Hippocampal formation (tissue), 2 donors: Measurements from ENCODE around the gene TNIP1.

ENCODE experiments used
- DNase-seq, 2 donors: peaks; one replicate each; lab custom pipeline; 2025; lab: John Stamatoyannopoulos, UW

Gene TNIP1

GRCh38 chr5:151040211-151040747, 40.6 kb downstream of the TNIP1 start:
- no peak for DNase-seq

DNA sequence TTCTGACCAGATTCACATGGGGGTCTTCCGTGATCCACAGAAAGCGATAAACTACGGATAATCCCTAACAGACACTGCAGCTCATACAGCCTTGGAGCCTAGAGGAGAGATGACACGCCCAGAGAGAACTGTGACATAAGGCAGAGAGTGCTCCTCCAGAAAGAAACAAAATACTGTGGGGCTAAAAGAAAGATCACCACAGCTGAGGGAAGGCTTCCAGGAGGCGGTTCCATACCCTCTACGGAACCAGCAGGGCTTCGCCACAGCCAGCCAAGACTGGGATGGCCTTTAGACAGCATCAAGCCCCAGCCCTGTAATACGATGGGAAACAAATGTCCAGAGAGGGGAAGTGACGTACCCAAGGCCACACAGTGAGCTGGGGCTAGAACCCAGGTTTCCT, 41.2 kb downstream of the TNIP1 start:
- no peak for DNase-seq

- no peak for DNase-seq
Observed at GRCh38 chr5:151038801-151039238, 42.0 kb downstream of the TNIP1 start.

- no peak for DNase-seq
Observed at GRCh38 chr5:151038412-151038745, 42.5 kb downstream of the TNIP1 start.

GRCh38 chr5:151037561-151038411, 43.0 kb downstream of the TNIP1 start:
- no peak for DNase-seq

- DNase-seq: no peak
Observed at GRCh38 chr5:151036556-151036955, 44.3 kb downstream of the TNIP1 start.

GRCh38 chr5:151034422-151035379, 46.1 kb downstream of the TNIP1 start:
- no peak for DNase-seq

DNA sequence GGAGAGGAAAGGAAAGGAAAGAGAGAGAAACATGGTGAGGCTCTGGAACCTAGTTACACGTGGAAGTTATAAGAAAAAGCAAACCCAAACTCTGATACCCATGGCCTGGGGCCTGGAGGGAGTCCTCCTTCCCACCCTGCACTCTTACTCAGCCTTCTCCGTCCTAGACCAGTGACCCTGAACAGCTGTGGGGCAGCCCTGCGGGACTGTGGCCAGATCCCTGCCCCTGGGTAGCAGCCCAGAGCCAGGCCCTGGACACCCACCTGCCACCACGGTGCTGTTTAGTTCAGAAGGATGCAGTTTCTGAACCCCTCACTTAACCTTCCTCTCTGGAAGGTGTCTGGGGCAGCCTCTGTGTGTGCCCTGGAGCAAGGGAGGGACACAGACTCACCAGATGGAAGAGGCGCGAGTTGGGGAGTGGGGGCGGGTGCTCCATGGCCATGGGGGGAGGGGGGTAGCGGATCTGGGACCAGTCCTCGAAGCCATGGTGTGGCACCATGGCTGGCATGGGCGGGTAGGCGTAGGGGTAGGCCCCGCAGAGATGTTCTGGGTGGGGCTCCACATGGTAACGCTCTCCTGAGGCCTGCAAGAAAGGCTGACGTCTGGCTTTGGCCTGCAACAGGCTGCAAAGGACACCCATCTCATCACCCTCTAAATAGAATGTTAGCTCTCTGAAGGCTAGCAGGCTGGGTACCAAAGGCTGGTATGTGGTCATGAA, 47.5 kb downstream of the TNIP1 start:
- no peak for DNase-seq

DNA sequence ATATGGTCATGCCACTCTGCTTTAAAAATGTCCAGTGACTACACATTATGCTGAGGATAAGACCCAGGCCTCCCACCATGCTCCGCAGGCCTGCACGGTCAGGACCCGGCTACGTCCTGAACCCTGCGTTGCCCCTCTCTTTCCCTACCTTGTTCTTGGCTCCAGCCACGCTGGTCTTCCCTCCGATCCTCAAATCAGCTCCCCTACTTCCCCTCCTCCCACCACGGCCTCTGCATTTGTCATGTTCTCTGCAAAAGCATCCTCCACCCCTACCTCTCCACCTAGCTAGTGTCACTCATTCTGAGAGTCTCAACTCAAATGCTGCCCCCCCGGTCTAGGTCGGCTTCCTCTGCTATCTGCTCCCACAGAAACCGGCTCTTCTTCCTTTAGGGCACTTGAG, 49.3 kb downstream of the TNIP1 start:
- no peak for DNase-seq

DNA sequence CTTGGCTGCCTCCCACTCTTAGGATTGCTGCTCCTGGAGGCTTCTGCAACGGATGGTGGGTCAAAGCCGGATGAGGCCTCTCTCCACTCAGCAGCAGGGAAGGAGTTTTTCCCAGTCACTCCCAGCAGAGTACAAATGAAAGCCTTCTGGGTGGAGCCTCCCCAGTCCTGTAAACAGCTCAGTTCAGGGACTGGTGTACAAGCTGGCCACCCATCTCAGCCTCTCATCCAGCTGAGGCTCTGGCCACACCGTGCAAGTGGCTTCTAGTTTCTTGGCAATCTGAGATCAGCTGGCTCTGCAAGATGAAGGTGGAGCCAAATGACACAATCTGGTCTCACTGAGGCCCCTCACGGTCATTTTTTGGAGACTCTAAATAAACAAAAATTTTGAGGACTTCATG, 50.5 kb downstream of the TNIP1 start:
- DNase-seq: no peak

GRCh38 chr5:151030056-151030336, 50.8 kb downstream of the TNIP1 start:
- no peak for DNase-seq

DNA sequence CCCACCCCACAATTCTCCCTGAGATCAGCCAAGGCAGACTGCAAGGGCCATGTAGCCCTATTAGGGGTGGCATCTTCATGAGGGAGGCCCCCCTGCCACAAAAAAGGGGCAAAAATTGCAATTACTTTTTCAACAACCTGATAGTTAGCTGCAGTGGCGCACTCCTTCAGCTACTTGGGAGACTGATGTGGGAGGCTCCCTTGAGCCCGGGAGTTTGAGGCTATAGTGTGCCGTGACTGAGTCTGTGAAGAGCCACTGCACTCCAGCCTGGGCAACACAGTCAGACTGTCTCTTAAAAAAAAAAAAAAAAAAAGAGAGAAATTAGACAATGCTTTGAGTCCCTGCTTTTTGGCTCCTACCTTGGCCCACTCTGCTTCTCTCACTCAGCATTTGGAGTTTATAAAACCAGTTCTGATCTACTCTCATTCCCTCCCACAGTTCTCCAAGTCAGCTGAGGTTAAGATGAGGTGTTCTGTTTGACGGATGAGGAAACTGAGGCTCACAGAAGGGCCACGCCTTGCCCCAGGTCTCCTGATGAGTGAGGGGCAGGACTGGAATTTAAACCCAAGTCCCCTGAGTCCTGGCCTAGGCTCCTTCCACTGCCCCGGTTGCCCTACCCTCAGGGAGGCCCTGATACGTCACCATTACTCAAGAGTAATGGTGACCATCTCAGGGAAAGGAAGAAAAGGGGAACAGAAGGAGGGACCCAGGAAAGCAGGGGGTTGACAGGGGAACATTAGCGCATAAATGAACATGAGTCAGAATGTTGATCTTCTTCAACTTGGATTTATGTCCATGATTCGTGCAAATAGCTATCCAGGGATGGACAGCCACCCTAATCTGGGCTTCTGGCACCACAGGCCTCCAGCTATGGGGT, 51.4 kb downstream of the TNIP1 start:
- DNase-seq: no peak

DNA sequence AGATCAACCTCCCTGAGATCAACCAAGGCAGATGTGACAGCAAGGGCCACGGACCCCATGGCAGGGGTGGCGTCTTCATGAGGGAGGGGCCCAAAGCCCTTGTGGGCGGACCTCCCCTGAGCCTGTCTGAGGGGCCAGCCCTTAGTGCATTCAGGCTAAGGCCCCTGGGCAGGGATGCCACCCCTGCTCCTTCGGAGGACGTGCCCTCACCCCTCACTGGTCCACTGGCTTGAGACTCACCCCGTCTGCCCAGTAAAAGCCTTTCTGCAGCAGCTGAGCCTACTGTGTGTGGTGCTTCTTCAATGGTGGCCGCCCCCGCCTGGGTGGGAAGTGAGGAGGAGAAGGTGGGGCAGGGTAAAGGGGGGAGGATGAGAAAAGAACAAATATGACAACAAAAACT, 52.1 kb downstream of the TNIP1 start:
- no peak for DNase-seq

DNA sequence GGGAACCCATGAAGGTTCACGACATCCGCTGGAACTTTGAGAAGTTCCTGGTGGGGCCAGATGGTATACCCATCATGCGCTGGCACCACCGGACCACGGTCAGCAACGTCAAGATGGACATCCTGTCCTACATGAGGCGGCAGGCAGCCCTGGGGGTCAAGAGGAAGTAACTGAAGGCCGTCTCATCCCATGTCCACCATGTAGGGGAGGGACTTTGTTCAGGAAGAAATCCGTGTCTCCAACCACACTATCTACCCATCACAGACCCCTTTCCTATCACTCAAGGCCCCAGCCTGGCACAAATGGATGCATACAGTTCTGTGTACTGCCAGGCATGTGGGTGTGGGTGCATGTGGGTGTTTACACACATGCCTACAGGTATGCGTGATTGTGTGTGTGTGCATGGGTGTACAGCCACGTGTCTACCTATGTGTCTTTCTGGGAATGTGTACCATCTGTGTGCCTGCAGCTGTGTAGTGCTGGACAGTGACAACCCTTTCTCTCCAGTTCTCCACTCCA, 52.8 kb downstream of the TNIP1 start:
- no peak for DNase-seq

DNA sequence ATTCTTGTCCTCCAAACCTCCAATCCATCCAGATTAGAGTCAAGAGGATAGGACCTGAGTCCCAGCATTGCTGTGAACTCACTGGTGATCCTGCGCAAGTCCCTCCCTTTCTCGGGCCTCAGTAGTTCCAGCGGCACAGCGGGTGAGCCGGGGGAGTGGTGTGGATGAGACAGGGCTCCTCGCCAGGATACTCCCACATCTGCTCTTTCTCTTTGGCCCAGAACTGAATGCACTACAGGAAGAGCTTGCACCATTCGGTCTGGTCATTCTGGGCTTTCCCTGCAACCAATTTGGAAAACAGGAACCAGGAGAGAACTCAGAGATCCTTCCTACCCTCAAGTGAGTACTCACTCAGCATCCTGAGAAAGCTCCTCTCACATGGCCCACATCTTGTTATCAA, 54.2 kb downstream of the TNIP1 start:
- no peak for DNase-seq

DNA sequence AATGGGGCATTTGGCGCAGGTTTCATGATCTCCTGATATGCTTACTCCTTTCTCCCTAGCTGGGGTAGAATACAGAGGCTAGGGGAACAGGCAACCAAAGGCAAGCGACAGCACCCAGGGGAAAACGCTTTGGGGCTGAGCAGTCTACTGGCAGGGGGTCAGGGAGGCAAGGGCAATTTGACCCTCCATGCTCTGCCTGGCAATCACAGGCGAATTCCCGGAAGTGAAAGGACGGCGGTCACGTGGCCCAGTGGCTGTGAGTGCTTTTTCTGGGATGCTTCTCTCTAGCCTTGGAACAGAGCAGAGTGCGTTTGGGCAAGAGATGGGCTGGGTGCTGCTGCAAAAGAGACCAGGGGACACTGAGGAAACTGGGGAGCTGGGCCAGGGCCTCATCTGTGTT, 54.7 kb downstream of the TNIP1 start:
- no peak for DNase-seq

DNA sequence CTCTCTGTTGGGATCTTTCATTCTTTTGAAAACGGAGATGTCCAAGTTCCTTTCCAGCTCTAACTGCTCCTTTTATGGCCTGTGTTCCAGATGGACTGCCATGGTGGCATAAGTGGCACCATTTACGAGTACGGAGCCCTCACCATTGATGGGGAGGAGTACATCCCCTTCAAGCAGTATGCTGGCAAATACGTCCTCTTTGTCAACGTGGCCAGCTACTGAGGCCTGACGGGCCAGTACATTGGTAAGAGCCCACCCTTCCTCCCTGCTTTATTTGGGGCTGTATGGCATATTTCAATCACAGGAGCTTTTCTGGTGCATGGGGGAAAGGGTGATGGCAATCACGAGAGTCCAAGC, 55.6 kb downstream of the TNIP1 start:
- DNase-seq: no peak

DNA sequence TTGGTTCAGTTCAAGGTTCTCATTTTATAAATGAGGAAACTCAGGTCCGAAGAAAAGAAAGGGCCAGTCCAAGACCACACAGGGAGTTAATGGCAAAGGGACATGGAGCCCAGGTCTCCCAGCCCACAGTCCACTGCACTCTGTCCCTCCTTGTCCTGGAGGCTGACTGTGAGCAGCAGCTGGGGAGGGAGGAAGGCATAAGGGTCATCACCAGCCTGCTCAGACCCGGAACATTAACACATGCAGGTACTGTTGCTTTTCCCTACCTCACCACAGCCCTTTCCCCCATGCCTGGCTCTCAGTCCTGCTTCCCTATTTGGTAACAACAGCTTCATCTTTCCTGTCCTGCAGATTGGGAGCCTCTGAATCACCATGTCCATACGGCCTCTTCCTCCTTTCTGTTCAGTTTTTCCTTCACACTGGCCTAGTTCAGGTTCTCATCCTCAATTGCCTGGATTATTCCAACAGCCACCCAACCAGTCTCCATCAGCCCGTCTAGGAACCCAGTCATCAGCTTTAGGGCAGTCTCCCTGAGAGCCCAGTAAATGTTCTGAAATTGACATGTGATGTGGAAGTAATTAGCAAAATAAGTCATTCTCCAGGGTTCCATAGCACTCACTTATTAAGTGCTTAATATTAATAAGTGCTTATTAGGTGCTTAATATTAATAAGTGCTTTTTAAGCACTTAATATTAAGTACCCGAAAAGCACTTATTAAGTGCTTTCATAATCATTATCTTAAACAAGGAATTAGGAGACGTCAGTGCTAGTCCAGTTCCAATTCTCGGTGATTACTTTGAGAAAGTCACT, 56.2 kb downstream of the TNIP1 start:
- DNase-seq: no peak

- no peak for DNase-seq
Observed at GRCh38 chr5:151023651-151024050, 57.2 kb downstream of the TNIP1 start.

GRCh38 chr5:151023047-151023615, 57.7 kb downstream of the TNIP1 start:
- DNase-seq: no peak
